ENCODE data around the gene TMEM205. TPM values are rescaled to one million over a fixed set of nuclear protein-coding genes. Genes with fewer than 3 reads are reported as not detected.

The TMEM205 gene
- polyA plus RNA-seq, 2 donors, result 39.8 to 67.1 TPM

DNA sequence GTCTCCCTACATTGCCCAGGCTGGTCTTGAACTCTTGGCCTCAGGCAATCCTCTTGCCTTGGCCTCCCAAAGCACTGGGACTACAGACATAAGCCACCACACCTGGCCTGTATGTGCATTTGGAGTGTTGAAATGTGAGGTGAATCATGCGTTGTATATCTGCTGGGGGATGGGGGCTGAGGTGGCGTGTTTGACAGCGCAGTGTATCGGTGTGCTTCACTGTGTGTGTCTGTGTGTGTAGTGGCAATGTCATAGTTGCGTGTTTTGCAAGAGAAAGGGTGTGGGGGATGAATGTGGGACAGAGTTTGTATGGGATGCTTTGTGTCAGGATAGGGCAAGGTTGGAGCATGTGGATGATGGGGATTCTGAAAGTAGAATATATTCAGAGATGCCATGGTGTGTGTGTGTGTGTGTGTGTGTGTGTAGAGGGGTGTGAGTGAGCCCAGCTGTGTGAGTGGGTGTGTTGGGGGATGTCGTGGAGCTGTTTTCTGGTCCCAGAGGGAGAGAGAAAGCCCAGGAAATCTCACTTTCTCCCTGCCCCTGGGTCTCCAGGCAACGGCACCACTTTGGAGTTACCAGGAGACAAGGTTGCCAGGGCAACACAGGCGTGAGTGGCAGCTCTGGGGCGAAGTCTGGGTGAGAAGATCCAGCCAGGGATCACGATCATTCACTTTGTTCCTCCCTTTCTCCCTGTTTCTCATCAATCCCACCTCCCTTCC lies 27.3 kb upstream of the TMEM205 start:
- 52 to 59% methylated on average over 10 of the region's 10 CpGs for WGBS, 2 donors
- no peak overlapping the region for H3K4me3 ChIP-seq (ENCODE audit: low read depth in 1 of 2, low read length in 2 of 2)

DNA sequence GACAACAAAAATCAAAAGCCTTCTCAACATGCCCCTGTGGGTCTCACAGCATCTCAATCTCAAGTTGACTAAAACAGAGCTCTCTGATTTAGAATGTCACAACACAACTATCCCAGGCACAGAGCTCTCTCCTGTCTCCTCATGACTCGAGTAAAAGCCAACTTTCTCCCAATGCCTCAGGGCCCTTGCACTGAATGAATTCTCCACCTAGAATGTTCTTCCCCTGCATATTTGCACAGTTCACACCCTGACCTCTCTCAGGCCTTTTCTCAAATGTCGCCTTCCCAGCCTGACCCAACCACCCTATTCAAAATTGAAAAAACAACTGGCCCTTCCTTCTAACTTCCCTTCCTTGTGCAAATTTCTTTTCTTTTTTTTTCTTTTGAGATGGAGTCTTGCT lies 24.7 kb upstream of the TMEM205 start:
- Histone ChIP-seq H3K4me1 (ENCODE audit: control insufficient read depth in 2 of 2, insufficient read depth in 2 of 2, low read length in 1 of 2) (peaks cover under 1 to 6% of the 10 kb centered on the region in 2 donors), H3K4me3 (ENCODE audit: low read depth in 1 of 2, low read length in 2 of 2) (no peak overlapping the region), H3K36me3 (ENCODE audit: control insufficient read depth in 2 of 2, insufficient read depth in 2 of 2, low read length in 1 of 2) (no peaks in the 10 kb centered on the region), H3K27ac (ENCODE audit: low read depth in 2 of 2, low read length in 1 of 2) (no peak overlapping the region), H3K27me3 (ENCODE audit: control insufficient read depth in 1 of 2, insufficient read depth in 2 of 2, low read length in 2 of 2) (no peaks in the 10 kb centered on the region), H3K9me3 (ENCODE audit: control insufficient read depth in 2 of 2, insufficient read depth in 1 of 2, low read depth in 1 of 2, low read length in 1 of 2) (no peaks in the 10 kb centered on the region)
- 85 to 92% methylated on average over 2 of the region's 2 CpGs for WGBS, 2 donors

More for the DNA sequence above, 27.3 kb upstream of the TMEM205 start:
- Histone ChIP-seq H3K9me3 (ENCODE audit: control insufficient read depth in 2 of 2, insufficient read depth in 1 of 2, low read depth in 1 of 2, low read length in 1 of 2) (no peaks in the 10 kb centered on the region), H3K4me1 (ENCODE audit: control insufficient read depth in 2 of 2, insufficient read depth in 2 of 2, low read length in 1 of 2) (peaks cover 6 to 16% of the 10 kb centered on the region in 2 donors), H3K27ac (ENCODE audit: low read depth in 2 of 2, low read length in 1 of 2) (no peak overlapping the region), H3K27me3 (ENCODE audit: control insufficient read depth in 1 of 2, insufficient read depth in 2 of 2, low read length in 2 of 2) (no peaks in the 10 kb centered on the region), H3K36me3 (ENCODE audit: control insufficient read depth in 2 of 2, insufficient read depth in 2 of 2, low read length in 1 of 2) (peaks cover 0 to 3% of the 10 kb centered on the region in 2 donors)

DNA sequence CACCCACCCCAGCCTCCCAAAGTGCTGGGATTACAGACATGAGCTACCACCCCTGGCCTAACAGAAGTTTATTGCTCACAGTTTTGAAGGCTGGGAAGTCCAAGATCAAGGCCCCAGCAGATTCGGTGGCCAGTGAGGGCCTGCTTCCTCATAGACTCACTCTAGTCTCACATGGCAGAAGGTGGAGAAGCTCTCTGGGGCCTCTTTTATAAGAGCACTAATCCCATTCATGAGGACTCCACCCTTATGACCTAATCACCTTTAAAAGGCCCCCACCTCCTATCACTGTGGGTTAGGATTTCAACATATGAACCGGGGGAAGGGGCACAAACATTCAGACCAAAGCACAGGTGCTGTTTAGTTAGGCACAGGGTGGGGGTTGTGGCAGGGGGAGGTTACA lies 21.5 kb upstream of the TMEM205 start:
- peaks cover under 1 to 11% of the 10 kb centered on the region in 2 donors for H3K36me3 ChIP-seq (ENCODE audit: control insufficient read depth in 2 of 2, insufficient read depth in 2 of 2, low read length in 1 of 2)
- no peaks in the 10 kb centered on the region for H3K9me3 ChIP-seq (ENCODE audit: control insufficient read depth in 2 of 2, insufficient read depth in 1 of 2, low read depth in 1 of 2, low read length in 1 of 2)
- no peak overlapping the region for H3K4me3 ChIP-seq (ENCODE audit: low read depth in 1 of 2, low read length in 2 of 2)
- 75 to 79% methylated on average over 2 of the region's 2 CpGs for WGBS, 2 donors
- H3K27me3 ChIP-seq (ENCODE audit: control insufficient read depth in 1 of 2, insufficient read depth in 2 of 2, low read length in 2 of 2), result no peaks in the 10 kb centered on the region
- no peaks in the 10 kb centered on the region for H3K4me1 ChIP-seq (ENCODE audit: control insufficient read depth in 2 of 2, insufficient read depth in 2 of 2, low read length in 1 of 2)
- no peak overlapping the region for H3K27ac ChIP-seq (ENCODE audit: low read depth in 2 of 2, low read length in 1 of 2)

DNA sequence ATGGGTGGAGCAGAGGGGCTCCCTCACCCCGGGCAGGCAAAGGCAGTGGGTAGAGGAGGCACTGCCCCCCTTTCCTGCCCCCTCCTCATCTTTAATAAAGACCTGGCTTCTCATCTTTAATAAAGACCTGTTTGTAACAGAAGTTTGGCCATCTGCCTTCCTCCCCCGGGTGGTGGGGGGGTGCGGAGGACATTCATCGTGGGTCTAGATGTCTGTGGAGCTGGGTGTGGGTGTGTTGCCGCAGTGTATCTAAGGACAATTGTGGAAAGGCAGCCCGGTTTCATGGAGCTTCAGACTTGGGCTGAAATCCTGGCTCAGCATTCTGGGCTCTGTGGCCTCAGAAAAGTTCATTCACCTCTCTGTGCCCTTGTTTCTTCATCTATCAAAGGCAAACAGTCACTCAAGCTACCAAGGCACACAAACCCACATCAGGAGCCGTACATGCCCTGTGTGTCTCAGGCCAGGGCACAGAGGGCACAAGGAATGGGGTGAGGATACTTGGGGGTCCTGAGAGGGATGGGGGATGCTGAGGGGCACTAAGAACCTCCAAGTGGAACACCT lies 19.6 kb upstream of the TMEM205 start:
- peaks cover 3 to 11% of the 10 kb centered on the region in 2 donors for H3K36me3 ChIP-seq (ENCODE audit: control insufficient read depth in 2 of 2, insufficient read depth in 2 of 2, low read length in 1 of 2)
- H3K9me3 ChIP-seq (ENCODE audit: control insufficient read depth in 2 of 2, insufficient read depth in 1 of 2, low read depth in 1 of 2, low read length in 1 of 2), result no peaks in the 10 kb centered on the region
- WGBS, 2 donors, result 78 to 80% methylated on average over 7 of the region's 7 CpGs
- H3K27ac ChIP-seq (ENCODE audit: low read depth in 2 of 2, low read length in 1 of 2), result no peak overlapping the region
- H3K4me1 ChIP-seq (ENCODE audit: control insufficient read depth in 2 of 2, insufficient read depth in 2 of 2, low read length in 1 of 2), result peaks cover 0 to 8% of the 10 kb centered on the region in 2 donors
- H3K27me3 ChIP-seq (ENCODE audit: control insufficient read depth in 1 of 2, insufficient read depth in 2 of 2, low read length in 2 of 2), result no peaks in the 10 kb centered on the region
- H3K4me3 ChIP-seq (ENCODE audit: low read depth in 1 of 2, low read length in 2 of 2), result no peak overlapping the region

DNA sequence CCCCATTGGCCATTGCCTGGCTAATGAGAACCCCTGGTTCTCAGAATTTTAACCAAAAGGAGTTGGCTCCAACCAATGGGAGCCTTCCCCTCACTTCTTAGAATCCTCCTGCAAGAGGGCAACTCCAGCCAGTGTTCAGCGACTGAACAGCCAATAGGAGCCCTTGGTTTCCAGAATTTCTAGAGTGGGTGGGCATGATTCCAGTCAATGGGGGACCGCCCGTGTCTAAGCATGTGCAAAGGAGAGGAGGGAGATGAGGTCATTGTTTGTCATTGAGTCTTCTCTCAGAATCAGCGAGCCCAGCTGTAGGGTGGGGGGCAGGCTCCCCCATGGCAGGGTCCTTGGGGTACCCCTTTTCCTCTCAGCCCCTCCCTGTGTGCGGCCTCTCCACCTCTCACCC lies 18.9 kb upstream of the TMEM205 start:
- Histone ChIP-seq H3K9me3 (ENCODE audit: control insufficient read depth in 2 of 2, insufficient read depth in 1 of 2, low read depth in 1 of 2, low read length in 1 of 2) (no peaks in the 10 kb centered on the region), H3K27ac (ENCODE audit: low read depth in 2 of 2, low read length in 1 of 2) (no peak overlapping the region), H3K27me3 (ENCODE audit: control insufficient read depth in 1 of 2, insufficient read depth in 2 of 2, low read length in 2 of 2) (no peaks in the 10 kb centered on the region), H3K4me3 (ENCODE audit: low read depth in 1 of 2, low read length in 2 of 2) (no peak overlapping the region), H3K4me1 (ENCODE audit: control insufficient read depth in 2 of 2, insufficient read depth in 2 of 2, low read length in 1 of 2) (peaks cover 0 to 8% of the 10 kb centered on the region in 2 donors), H3K36me3 (ENCODE audit: control insufficient read depth in 2 of 2, insufficient read depth in 2 of 2, low read length in 1 of 2) (peaks cover 3 to 11% of the 10 kb centered on the region in 2 donors)
- 67 to 78% methylated on average over 5 of the region's 5 CpGs for WGBS, 2 donors

DNA sequence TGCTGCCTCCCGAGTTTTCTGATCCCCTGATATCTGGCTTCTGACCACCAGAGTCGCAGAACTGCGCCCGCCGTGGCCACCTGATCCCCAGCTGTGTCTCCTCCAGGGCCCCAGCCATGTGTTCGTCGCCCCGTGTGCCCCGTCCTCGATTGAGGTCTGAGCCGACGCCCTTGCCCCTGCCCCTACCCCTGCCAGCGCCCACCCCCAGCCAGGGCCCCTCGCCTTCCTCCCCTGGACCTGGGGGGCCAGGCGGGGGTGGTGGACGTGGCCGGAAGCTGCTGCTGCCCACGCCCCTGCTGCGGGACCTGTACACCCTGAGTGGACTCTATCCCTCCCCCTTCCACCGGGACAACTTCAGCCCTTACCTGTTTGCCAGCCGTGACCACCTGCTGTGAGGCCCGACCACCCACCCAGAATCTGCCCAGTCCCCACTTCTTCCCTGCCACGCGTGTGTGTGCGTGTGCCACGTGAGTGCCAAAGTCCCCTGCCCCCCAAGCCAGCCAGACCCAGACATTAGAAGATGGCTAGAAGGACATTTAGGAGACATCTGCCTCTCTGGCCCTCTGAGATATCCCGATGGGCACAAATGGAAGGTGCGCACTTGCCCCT lies 18.3 kb upstream of the TMEM205 start:
- Histone ChIP-seq H3K4me1 (ENCODE audit: control insufficient read depth in 2 of 2, insufficient read depth in 2 of 2, low read length in 1 of 2) (peaks cover 0 to 12% of the 10 kb centered on the region in 2 donors), H3K27me3 (ENCODE audit: control insufficient read depth in 1 of 2, insufficient read depth in 2 of 2, low read length in 2 of 2) (no peaks in the 10 kb centered on the region), H3K36me3 (ENCODE audit: control insufficient read depth in 2 of 2, insufficient read depth in 2 of 2, low read length in 1 of 2) (peaks cover 7 to 11% of the 10 kb centered on the region in 2 donors), H3K27ac (ENCODE audit: low read depth in 2 of 2, low read length in 1 of 2) (no peak overlapping the region), H3K4me3 (ENCODE audit: low read depth in 1 of 2, low read length in 2 of 2) (no peak overlapping the region), H3K9me3 (ENCODE audit: control insufficient read depth in 2 of 2, insufficient read depth in 1 of 2, low read depth in 1 of 2, low read length in 1 of 2) (no peaks in the 10 kb centered on the region)
- WGBS, 2 donors, result 92 to 93% methylated on average over 23 to 28 of the region's 28 CpGs

DNA sequence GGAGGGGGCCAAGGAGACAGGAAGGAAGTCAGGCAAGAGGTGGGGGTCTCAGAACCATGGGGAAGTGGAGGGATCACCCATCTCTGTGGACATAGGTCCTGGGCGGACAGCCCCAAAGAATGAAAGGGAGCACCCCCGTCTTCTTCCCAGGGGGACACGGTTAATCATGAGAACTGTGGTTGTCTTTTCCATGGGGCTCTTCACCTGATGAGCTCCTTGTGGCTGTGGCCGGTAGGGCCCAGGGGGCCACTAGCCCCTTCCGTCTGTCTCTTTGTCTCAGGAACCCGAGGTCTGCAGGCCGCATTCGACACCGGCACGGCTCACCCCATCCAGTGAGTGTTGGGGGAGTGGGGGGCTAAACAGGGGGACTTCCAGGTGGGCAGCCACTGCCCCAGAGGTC lies 17.8 kb upstream of the TMEM205 start:
- no peak overlapping the region for H3K27ac ChIP-seq (ENCODE audit: low read depth in 2 of 2, low read length in 1 of 2)
- no peaks in the 10 kb centered on the region for H3K27me3 ChIP-seq (ENCODE audit: control insufficient read depth in 1 of 2, insufficient read depth in 2 of 2, low read length in 2 of 2)
- H3K36me3 ChIP-seq (ENCODE audit: control insufficient read depth in 2 of 2, insufficient read depth in 2 of 2, low read length in 1 of 2), result peaks cover 8 to 11% of the 10 kb centered on the region in 2 donors
- WGBS, 2 donors, result 91 to 92% methylated on average over 10 of the region's 10 CpGs
- H3K4me3 ChIP-seq (ENCODE audit: low read depth in 1 of 2, low read length in 2 of 2), result no peak overlapping the region
- H3K9me3 ChIP-seq (ENCODE audit: control insufficient read depth in 2 of 2, insufficient read depth in 1 of 2, low read depth in 1 of 2, low read length in 1 of 2), result no peaks in the 10 kb centered on the region
- peaks cover 0 to 13% of the 10 kb centered on the region in 2 donors for H3K4me1 ChIP-seq (ENCODE audit: control insufficient read depth in 2 of 2, insufficient read depth in 2 of 2, low read length in 1 of 2)

DNA sequence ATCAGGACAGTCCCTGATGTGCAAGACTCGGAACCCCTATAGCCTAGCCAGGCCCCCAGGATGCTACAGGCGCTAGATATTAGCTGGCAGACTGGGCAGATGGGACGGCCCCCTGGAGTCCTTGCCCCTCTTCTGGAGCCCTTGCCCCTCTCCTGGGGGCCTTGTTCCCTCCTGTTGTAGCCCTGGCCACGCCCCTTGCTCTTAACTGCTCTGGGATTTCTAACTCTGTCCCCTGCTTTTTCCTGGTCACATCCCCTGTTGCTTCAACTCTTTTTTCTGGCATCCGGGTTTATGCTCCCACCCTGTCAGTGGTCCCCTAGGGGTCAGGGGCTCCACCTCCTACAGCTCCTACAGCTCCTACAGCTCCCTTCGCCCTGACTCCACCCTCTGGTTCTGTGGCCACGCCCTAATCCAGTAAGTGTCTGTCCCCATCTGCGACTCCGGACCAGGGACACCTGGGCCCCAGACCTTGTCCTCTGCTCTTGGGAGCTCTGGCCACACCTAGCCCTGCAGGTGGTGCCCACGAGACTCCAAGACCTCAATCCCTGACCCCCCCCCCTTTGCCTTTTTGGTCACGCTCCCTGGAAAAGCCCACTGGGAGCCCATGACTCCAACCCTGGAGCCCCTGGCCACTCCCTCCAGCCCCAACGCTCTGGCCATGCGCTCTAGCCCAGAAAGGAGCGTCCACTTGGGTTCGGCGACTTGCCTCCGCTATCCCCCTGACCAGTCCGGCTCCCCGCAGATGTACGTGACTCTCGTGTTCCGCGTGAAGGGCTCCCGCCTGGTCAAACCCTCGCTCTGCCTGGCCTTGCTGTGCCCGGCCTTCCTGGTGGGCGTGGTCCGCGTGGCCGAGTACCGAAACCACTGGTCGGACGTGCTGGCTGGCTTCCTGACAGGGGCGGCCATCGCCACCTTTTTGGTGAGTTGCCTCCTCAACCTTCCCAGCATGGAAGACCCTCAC lies 16.0 kb upstream of the TMEM205 start:
- Histone ChIP-seq H3K9me3 (ENCODE audit: control insufficient read depth in 2 of 2, insufficient read depth in 1 of 2, low read depth in 1 of 2, low read length in 1 of 2) (no peaks in the 10 kb centered on the region), H3K27ac (ENCODE audit: low read depth in 2 of 2, low read length in 1 of 2) (no peak overlapping the region), H3K4me1 (ENCODE audit: control insufficient read depth in 2 of 2, insufficient read depth in 2 of 2, low read length in 1 of 2) (peaks cover 0 to 13% of the 10 kb centered on the region in 2 donors), H3K27me3 (ENCODE audit: control insufficient read depth in 1 of 2, insufficient read depth in 2 of 2, low read length in 2 of 2) (no peaks in the 10 kb centered on the region), H3K4me3 (ENCODE audit: low read depth in 1 of 2, low read length in 2 of 2) (no peak overlapping the region), H3K36me3 (ENCODE audit: control insufficient read depth in 2 of 2, insufficient read depth in 2 of 2, low read length in 1 of 2) (peaks cover 8 to 11% of the 10 kb centered on the region in 2 donors)
- WGBS, 2 donors, result 82 to 87% methylated on average over 35 of the region's 35 CpGs

Data from esophagus (tissue), 2 donors.